ENCODE data around the gene ARHGEF28.

The ARHGEF28 gene

GRCh38 chr5:73822278-73822988, 196.4 kb downstream of the ARHGEF28 start:
- no peak for DNase-seq

- no peak for DNase-seq
These were observed 197.0 kb downstream of the ARHGEF28 start for GRCh38 chr5:73822989-73823339.

GRCh38 chr5:73823508-73823925, 197.5 kb downstream of the ARHGEF28 start:
- no peak for DNase-seq

- no peak for DNase-seq
These were observed 199.2 kb downstream of the ARHGEF28 start for GRCh38 chr5:73825199-73825598.

GRCh38 chr5:73825736-73826135, 199.7 kb downstream of the ARHGEF28 start:
- DNase-seq = no peak

- DNase-seq = no peak
These were observed 200.5 kb downstream of the ARHGEF28 start for GRCh38 chr5:73826301-73827105.

- DNase-seq = no peak
These were observed 201.1 kb downstream of the ARHGEF28 start for GRCh38 chr5:73827106-73827450.

GRCh38 chr5:73828465-73828864, 202.5 kb downstream of the ARHGEF28 start:
- DNase-seq = no peak

- DNase-seq = no peak
These were observed 204.7 kb downstream of the ARHGEF28 start for GRCh38 chr5:73830646-73831045.

GRCh38 chr5:73831066-73831465, 205.1 kb downstream of the ARHGEF28 start:
- DNase-seq = no peak

GRCh38 chr5:73834693-73835092, 208.7 kb downstream of the ARHGEF28 start:
- DNase-seq = no peak

GRCh38 chr5:73835726-73836125, 209.7 kb downstream of the ARHGEF28 start:
- no peak for DNase-seq

GRCh38 chr5:73836607-73837006, 210.6 kb downstream of the ARHGEF28 start:
- DNase-seq = no peak

- DNase-seq = no peak
These were observed 212.9 kb downstream of the ARHGEF28 start for GRCh38 chr5:73838901-73839300.

- DNase-seq = no peak
These were observed 215.6 kb downstream of the ARHGEF28 start for GRCh38 chr5:73841641-73842040.

GRCh38 chr5:73844165-73844564, 218.2 kb downstream of the ARHGEF28 start:
- no peak for DNase-seq

- no peak for DNase-seq
These were observed 225.6 kb downstream of the ARHGEF28 start for GRCh38 chr5:73851471-73852181.

- no peak for DNase-seq
These were observed 227.1 kb downstream of the ARHGEF28 start for GRCh38 chr5:73853091-73853490.

- DNase-seq = no peak
These were observed 231.0 kb downstream of the ARHGEF28 start for GRCh38 chr5:73856997-73857396.

- DNase-seq = no peak
These were observed 231.4 kb downstream of the ARHGEF28 start for GRCh38 chr5:73857446-73857845.

- DNase-seq = no peak
These were observed 232.1 kb downstream of the ARHGEF28 start for GRCh38 chr5:73858054-73858453.

GRCh38 chr5:73858776-73859175, 232.8 kb downstream of the ARHGEF28 start:
- no peak for DNase-seq

- DNase-seq = no peak
These were observed 233.7 kb downstream of the ARHGEF28 start for GRCh38 chr5:73859696-73860095.
